ENCODE results near the gene PIRT.

PIRT gene

GRCh38 chr17:10844621-10845387 lies 6.9 kb upstream of the PIRT start:
- no peaks in the 10 kb centered on the region for H3K4me1 ChIP-seq (ENCODE audit: control insufficient read depth, insufficient read depth, low read length)
- H3K36me3 ChIP-seq (ENCODE audit: insufficient read depth, low read length): no peaks in the 10 kb centered on the region
- H3K9ac ChIP-seq (ENCODE audit: low read depth, low read length): peak overlapping the region; percentile 18
- peak overlapping the region; percentile 82 for H3K4me2 ChIP-seq (ENCODE audit: low read length)
- peaks cover 8% of the 10 kb centered on the region for H3K27me3 ChIP-seq (ENCODE audit: control insufficient read depth, insufficient read depth, low read length)
- H3K9me3 ChIP-seq (replicated peaks; ENCODE audit: low read length): no peaks in the 10 kb centered on the region
- H3K4me3 ChIP-seq (ENCODE audit: low read length): peak overlapping the region; percentile 65

GRCh38 chr17:10843811-10844210 lies 5.9 kb upstream of the PIRT start:
- Histone ChIP-seq H3K27me3 (ENCODE audit: control insufficient read depth, insufficient read depth, low read length) (peaks cover 8% of the 10 kb centered on the region), H3K4me3 (ENCODE audit: low read length) (no peak overlapping the region), H3K4me2 (ENCODE audit: low read length) (no peak overlapping the region), H3K36me3 (ENCODE audit: insufficient read depth, low read length) (no peaks in the 10 kb centered on the region), H3K9me3 (replicated peaks; ENCODE audit: low read length) (no peaks in the 10 kb centered on the region), H3K9ac (ENCODE audit: low read depth, low read length) (no peak overlapping the region), H3K4me1 (ENCODE audit: control insufficient read depth, insufficient read depth, low read length) (no peaks in the 10 kb centered on the region)

GRCh38 chr17:10842658-10843057 lies 4.8 kb upstream of the PIRT start:
- H3K36me3 ChIP-seq (ENCODE audit: insufficient read depth, low read length): no peaks in the 10 kb centered on the region
- H3K4me1 ChIP-seq (ENCODE audit: control insufficient read depth, insufficient read depth, low read length): no peaks in the 10 kb centered on the region
- no peaks in the 10 kb centered on the region for H3K9me3 ChIP-seq (replicated peaks; ENCODE audit: low read length)
- no peak overlapping the region for H3K4me2 ChIP-seq (ENCODE audit: low read length)
- H3K27me3 ChIP-seq (ENCODE audit: control insufficient read depth, insufficient read depth, low read length): peaks cover 10% of the 10 kb centered on the region
- H3K4me3 ChIP-seq (ENCODE audit: low read length): no peak overlapping the region
- H3K9ac ChIP-seq (ENCODE audit: low read depth, low read length): no peak overlapping the region

GRCh38 chr17:10838682-10839081 lies 795 bp upstream of the PIRT start:
- Histone ChIP-seq H3K36me3 (ENCODE audit: insufficient read depth, low read length) (no peaks in the 10 kb centered on the region), H3K4me2 (ENCODE audit: low read length) (no peak overlapping the region), H3K27me3 (ENCODE audit: control insufficient read depth, insufficient read depth, low read length) (peaks cover 6% of the 10 kb centered on the region), H3K9me3 (replicated peaks; ENCODE audit: low read length) (no peaks in the 10 kb centered on the region), H3K9ac (ENCODE audit: low read depth, low read length) (no peak overlapping the region), H3K4me3 (ENCODE audit: low read length) (no peak overlapping the region), H3K4me1 (ENCODE audit: control insufficient read depth, insufficient read depth, low read length) (no peaks in the 10 kb centered on the region)

GRCh38 chr17:10836966-10837590 lies 809 bp downstream of the PIRT start:
- H3K4me3 ChIP-seq (ENCODE audit: low read length): no peak overlapping the region
- H3K4me1 ChIP-seq (ENCODE audit: control insufficient read depth, insufficient read depth, low read length): no peaks in the 10 kb centered on the region
- no peak overlapping the region for H3K9ac ChIP-seq (ENCODE audit: low read depth, low read length)
- H3K36me3 ChIP-seq (ENCODE audit: insufficient read depth, low read length): no peaks in the 10 kb centered on the region
- H3K9me3 ChIP-seq (replicated peaks; ENCODE audit: low read length): no peaks in the 10 kb centered on the region
- no peak overlapping the region for H3K4me2 ChIP-seq (ENCODE audit: low read length)
- H3K27me3 ChIP-seq (ENCODE audit: control insufficient read depth, insufficient read depth, low read length): peaks cover 4% of the 10 kb centered on the region

- Histone ChIP-seq H3K27me3 (ENCODE audit: control insufficient read depth, insufficient read depth, low read length) (peaks cover 4% of the 10 kb centered on the region), H3K4me1 (ENCODE audit: control insufficient read depth, insufficient read depth, low read length) (no peaks in the 10 kb centered on the region), H3K4me2 (ENCODE audit: low read length) (no peak overlapping the region), H3K36me3 (ENCODE audit: insufficient read depth, low read length) (no peaks in the 10 kb centered on the region), H3K9me3 (replicated peaks; ENCODE audit: low read length) (no peaks in the 10 kb centered on the region), H3K4me3 (ENCODE audit: low read length) (no peak overlapping the region), H3K9ac (ENCODE audit: low read depth, low read length) (no peak overlapping the region)
Measured at GRCh38 chr17:10836145-10836544, 1.7 kb downstream of the PIRT start.

GRCh38 chr17:10831696-10832095 lies 6.2 kb downstream of the PIRT start:
- Histone ChIP-seq H3K4me1 (ENCODE audit: control insufficient read depth, insufficient read depth, low read length) (no peaks in the 10 kb centered on the region), H3K27me3 (ENCODE audit: control insufficient read depth, insufficient read depth, low read length) (no peaks in the 10 kb centered on the region), H3K4me2 (ENCODE audit: low read length) (no peak overlapping the region), H3K9me3 (replicated peaks; ENCODE audit: low read length) (no peaks in the 10 kb centered on the region), H3K9ac (ENCODE audit: low read depth, low read length) (no peak overlapping the region), H3K4me3 (ENCODE audit: low read length) (no peak overlapping the region), H3K36me3 (ENCODE audit: insufficient read depth, low read length) (no peaks in the 10 kb centered on the region)

GRCh38 chr17:10827898-10828552 lies 9.9 kb downstream of the PIRT start:
- H3K9ac ChIP-seq (ENCODE audit: low read depth, low read length): no peak overlapping the region
- no peaks in the 10 kb centered on the region for H3K9me3 ChIP-seq (replicated peaks; ENCODE audit: low read length)
- no peaks in the 10 kb centered on the region for H3K36me3 ChIP-seq (ENCODE audit: insufficient read depth, low read length)
- H3K4me2 ChIP-seq (ENCODE audit: low read length): no peak overlapping the region
- no peak overlapping the region for H3K4me3 ChIP-seq (ENCODE audit: low read length)
- no peaks in the 10 kb centered on the region for H3K27me3 ChIP-seq (ENCODE audit: control insufficient read depth, insufficient read depth, low read length)
- no peaks in the 10 kb centered on the region for H3K4me1 ChIP-seq (ENCODE audit: control insufficient read depth, insufficient read depth, low read length)

- Histone ChIP-seq H3K9me3 (replicated peaks; ENCODE audit: low read length) (no peaks in the 10 kb centered on the region), H3K9ac (ENCODE audit: low read depth, low read length) (no peak overlapping the region), H3K4me1 (ENCODE audit: control insufficient read depth, insufficient read depth, low read length) (no peaks in the 10 kb centered on the region), H3K36me3 (ENCODE audit: insufficient read depth, low read length) (no peaks in the 10 kb centered on the region), H3K4me2 (ENCODE audit: low read length) (no peak overlapping the region), H3K4me3 (ENCODE audit: low read length) (no peak overlapping the region), H3K27me3 (ENCODE audit: control insufficient read depth, insufficient read depth, low read length) (no peaks in the 10 kb centered on the region)
Measured at GRCh38 chr17:10824874-10825273, 13.0 kb downstream of the PIRT start.

GRCh38 chr17:10821770-10822169 lies 16.1 kb downstream of the PIRT start:
- no peak overlapping the region for H3K9ac ChIP-seq (ENCODE audit: low read depth, low read length)
- H3K27me3 ChIP-seq (ENCODE audit: control insufficient read depth, insufficient read depth, low read length): no peaks in the 10 kb centered on the region
- H3K4me2 ChIP-seq (ENCODE audit: low read length): no peak overlapping the region
- H3K9me3 ChIP-seq (replicated peaks; ENCODE audit: low read length): no peaks in the 10 kb centered on the region
- no peaks in the 10 kb centered on the region for H3K4me1 ChIP-seq (ENCODE audit: control insufficient read depth, insufficient read depth, low read length)
- H3K36me3 ChIP-seq (ENCODE audit: insufficient read depth, low read length): no peaks in the 10 kb centered on the region
- H3K4me3 ChIP-seq (ENCODE audit: low read length): no peak overlapping the region

GRCh38 chr17:10821054-10821453 lies 16.8 kb downstream of the PIRT start:
- Histone ChIP-seq H3K4me2 (ENCODE audit: low read length) (no peak overlapping the region), H3K36me3 (ENCODE audit: insufficient read depth, low read length) (no peaks in the 10 kb centered on the region), H3K27me3 (ENCODE audit: control insufficient read depth, insufficient read depth, low read length) (no peaks in the 10 kb centered on the region), H3K9me3 (replicated peaks; ENCODE audit: low read length) (no peaks in the 10 kb centered on the region), H3K4me1 (ENCODE audit: control insufficient read depth, insufficient read depth, low read length) (no peaks in the 10 kb centered on the region), H3K9ac (ENCODE audit: low read depth, low read length) (no peak overlapping the region), H3K4me3 (ENCODE audit: low read length) (no peak overlapping the region)

Measured in skeletal muscle satellite cell (primary cell).